GM12801 (cell line): Measurements from ENCODE around the gene KPNA1.

Experiments
- TF ChIP-seq, protein P1 (sequence below): IDR thresholded peaks from one replicate; pipeline ENCODE4 v1.5.1; 2011; ENCODE audit warnings: control low read depth; ENCODE audit not compliant: insufficient read length; ENCODE audit errors: extremely low read depth

Gene KPNA1

DNA sequence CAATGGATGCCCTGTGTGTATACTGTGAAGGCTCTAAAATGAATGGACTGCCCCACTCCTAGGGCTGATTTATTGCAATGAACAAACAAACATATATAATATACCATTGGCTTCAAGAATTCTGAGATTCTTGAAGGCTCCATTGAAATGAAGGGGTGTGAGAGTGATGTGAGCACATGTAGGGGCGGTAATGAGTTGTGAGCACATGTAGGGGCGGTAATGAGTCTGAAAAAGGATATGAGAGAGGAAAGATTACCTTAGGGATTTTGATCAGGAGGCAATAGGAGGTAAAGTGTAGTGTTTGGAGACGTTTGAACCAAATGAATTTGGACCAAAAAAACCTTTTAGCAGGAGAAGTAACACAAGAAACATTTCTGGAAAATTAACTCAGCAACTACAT lies 127.0 kb downstream of the KPNA1 start:
- TF ChIP-seq, protein P1, sequence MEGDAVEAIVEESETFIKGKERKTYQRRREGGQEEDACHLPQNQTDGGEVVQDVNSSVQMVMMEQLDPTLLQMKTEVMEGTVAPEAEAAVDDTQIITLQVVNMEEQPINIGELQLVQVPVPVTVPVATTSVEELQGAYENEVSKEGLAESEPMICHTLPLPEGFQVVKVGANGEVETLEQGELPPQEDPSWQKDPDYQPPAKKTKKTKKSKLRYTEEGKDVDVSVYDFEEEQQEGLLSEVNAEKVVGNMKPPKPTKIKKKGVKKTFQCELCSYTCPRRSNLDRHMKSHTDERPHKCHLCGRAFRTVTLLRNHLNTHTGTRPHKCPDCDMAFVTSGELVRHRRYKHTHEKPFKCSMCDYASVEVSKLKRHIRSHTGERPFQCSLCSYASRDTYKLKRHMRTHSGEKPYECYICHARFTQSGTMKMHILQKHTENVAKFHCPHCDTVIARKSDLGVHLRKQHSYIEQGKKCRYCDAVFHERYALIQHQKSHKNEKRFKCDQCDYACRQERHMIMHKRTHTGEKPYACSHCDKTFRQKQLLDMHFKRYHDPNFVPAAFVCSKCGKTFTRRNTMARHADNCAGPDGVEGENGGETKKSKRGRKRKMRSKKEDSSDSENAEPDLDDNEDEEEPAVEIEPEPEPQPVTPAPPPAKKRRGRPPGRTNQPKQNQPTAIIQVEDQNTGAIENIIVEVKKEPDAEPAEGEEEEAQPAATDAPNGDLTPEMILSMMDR = no peak

DNA sequence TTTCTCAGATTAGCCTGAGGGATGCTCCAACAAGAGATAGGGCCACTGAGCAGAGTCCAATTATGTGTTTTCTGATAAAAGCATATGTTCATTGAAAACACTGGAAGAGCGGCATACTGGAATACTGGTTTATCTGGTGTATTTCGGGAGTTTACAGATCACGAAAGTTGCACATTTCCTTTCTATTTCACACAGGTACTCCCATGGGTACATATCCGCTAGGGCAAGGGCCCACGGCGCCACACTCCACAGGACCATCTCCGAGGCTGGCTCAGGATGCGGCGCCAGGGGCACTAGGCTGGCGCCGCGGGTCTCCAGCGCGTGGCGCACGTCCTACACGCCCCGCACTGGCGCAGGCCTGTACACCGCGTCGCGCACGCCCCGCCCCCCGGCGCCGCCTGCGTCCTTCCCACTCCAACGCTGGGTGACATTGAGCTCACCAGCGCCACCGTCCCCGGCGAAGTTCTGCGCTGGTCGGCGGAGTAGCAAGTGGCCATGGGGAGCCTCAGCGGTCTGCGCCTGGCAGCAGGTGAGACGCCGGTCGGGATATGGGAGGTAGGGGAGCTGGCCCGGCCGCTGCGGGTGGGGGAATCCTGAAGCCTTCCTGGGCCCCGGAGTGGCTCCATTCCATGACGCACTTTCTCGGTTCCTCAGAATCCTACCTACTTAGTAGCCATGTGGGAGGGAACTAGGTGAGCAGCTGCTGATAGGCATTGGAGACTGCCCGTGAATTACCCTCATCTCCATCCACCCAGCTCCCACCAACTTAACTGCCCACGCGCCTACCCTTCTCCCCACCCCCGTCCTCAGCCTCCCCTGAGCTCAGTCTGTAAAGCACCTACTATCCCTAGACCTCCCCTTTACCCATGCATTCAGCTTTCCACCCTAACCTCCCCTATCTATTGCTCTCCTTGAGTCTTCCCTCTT lies 130.7 kb downstream of the KPNA1 start, which contains the start of gene FAM162A:
TSS of gene FAM162A (plus strand) at position 412 of the 927 bp plus-strand sequence. CDS start at position 496, 84 bp downstream.
- TF ChIP-seq, protein P1 = no peak

DNA sequence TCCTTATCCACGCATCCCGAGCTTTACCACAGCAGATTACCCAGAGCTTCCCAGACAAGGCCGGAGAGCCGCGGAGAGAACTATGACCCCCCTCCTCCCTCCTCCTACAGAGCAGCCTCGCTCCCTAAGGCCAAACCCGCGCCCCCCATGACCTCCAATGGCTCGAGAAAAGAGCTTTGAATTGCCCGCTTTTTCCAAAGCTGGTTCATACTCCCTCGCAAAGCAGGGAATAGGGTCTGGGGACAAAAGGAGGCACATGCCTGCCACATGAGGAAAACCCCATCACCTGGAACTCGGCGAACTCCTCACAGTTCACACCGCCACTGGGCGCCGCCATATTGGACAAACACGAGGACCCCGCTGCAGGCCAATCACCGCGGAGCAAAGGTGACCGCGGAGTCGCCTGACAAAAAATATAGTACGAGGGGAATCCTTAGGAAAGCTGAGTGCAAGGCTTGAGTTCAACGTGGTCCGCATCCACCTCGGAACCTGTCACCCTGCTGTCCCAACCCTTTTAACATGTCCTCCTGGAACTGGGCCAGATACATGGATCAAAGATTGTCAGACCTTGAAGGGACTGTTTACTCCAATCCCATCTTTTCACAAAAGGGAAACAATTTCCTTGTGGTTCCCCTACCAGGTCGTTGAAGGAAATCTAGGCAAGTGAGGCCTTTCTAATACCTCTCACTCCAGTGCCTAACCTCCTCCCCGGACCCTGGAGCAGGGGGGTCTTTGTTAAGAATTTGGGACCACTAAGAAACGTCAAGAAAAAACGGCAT lies 131.7 kb downstream of the KPNA1 start, which contains the start of gene MIX23:
TSS of gene MIX23 (minus strand) at position 344 of the 779 bp plus-strand sequence. CDS start at position 337, 7 bp downstream.
- TF ChIP-seq, protein P1 = no peak

DNA sequence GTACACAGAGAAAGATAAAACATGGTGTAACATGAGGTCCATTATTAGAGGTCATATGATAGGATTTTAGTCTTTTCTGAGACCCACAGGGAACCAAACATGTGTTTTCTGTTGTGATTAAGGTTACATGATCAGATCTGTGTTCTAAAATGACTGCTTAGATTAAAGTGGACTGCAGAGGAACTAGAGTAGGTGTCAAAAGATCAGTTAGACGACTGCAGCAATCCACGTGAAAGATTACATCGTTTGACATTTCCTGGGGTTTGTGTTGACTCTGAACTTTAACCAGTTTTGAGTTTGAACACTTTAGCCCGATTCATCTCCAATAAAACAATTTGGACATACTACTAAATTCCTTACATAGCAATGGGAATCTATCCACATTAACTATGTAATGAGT lies 136.8 kb downstream of the KPNA1 start:
- TF ChIP-seq, protein P1 = no peak

DNA sequence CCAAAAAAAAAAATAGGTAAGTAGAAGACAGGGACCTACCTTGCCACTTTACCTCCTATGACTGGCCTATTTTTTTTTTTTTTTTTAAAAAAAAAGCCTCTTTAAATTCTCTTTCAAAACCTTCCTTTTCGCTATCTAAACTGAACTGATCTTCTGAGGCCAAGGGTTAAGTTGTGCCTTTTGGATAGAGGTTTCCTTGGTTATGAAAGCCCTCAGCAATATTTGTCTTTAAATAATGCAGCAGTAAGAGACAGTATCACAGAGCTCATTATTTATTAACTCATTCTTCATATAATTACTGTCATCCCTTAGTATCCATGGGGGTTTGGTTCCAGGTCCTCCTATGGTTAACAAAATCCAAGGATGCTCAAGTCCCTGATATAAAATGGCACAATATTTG lies 140.7 kb downstream of the KPNA1 start:
- TF ChIP-seq, protein P1 = no peak
